Keratinocyte (primary cell): ENCODE results near the gene CCNK.

Experiments
- EZH2 ChIP-seq: IDR thresholded peaks from one replicate; pipeline ENCODE4 v1.6.1; 2012; ENCODE audit warnings: inconsistent platforms, mild to moderate bottlenecking, low read length, moderate library complexity
- TF ChIP-seq, protein P1 (sequence below), 3 experiments: IDR thresholded peaks in 1 of 3; conservative IDR thresholded peaks in 1 of 3; optimal IDR thresholded peaks in 1 of 3; 2 replicates in 2 of 3; 3 replicates in 1 of 3; pipeline versions ENCODE3 to v1.5.1; 2011; ENCODE audit warnings: low read length in 3 of 3, mild to moderate bottlenecking in 3 of 3, moderate library complexity in 2 of 3, control low read depth in 1 of 3, inconsistent platforms in 1 of 3; ENCODE audit not compliant: insufficient read depth in 2 of 3; ENCODE audit errors: extremely low read depth in 1 of 3

DNA sequence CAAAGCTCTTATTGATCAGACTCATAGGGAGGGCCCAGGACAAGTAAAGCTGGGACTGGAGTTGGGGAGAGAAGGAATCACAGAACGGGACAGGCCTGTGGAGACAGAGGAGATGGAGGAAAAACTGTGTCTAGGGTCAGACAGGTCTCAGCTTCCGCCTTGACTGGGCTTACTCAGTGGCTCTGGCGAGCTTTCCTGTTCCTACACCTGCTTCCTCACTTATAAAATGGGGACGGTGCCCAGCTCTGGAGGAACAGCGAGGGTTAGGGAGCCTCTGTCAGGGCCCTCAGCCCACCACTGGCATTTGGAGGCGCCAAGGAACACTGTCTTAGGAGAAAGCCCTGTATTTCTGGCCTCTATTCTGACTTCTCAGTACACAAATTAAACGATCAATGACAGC is 35.3 kb upstream of the CCNK start:
- no peak for TF ChIP-seq EZH2
- TF ChIP-seq, protein P1, sequence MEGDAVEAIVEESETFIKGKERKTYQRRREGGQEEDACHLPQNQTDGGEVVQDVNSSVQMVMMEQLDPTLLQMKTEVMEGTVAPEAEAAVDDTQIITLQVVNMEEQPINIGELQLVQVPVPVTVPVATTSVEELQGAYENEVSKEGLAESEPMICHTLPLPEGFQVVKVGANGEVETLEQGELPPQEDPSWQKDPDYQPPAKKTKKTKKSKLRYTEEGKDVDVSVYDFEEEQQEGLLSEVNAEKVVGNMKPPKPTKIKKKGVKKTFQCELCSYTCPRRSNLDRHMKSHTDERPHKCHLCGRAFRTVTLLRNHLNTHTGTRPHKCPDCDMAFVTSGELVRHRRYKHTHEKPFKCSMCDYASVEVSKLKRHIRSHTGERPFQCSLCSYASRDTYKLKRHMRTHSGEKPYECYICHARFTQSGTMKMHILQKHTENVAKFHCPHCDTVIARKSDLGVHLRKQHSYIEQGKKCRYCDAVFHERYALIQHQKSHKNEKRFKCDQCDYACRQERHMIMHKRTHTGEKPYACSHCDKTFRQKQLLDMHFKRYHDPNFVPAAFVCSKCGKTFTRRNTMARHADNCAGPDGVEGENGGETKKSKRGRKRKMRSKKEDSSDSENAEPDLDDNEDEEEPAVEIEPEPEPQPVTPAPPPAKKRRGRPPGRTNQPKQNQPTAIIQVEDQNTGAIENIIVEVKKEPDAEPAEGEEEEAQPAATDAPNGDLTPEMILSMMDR (optimal IDR thresholded peaks at IDR 0.05 in 1 of 3, IDR thresholded peaks at IDR 0.05 in 1 of 3, conservative IDR thresholded peaks at IDR 0.05 in 1 of 3; ENCODE audit: extremely low read depth in 1 of 3, insufficient read depth in 2 of 3, low read length in 3 of 3): no peak
